GM21786 (cell line): ENCODE results near the gene RNF169.

Source experiments
- ATAC-seq: cut with Tn5 transposase; IDR thresholded peaks from one replicate; pipeline ENCODE4 v1.9.1; 2021; ENCODE audit not compliant: unreplicated experiment

The RNF169 gene

GRCh38 chr11:74768172-74768651 is 19.6 kb downstream of the RNF169 start:
- ATAC-seq, result peak; percentile 66

GRCh38 chr11:74769055-74769707 is 20.5 kb downstream of the RNF169 start:
- no peak for ATAC-seq

- ATAC-seq, result no peak
Observed at GRCh38 chr11:74770456-74770855, 21.8 kb downstream of the RNF169 start.

GRCh38 chr11:74771139-74771538 is 22.5 kb downstream of the RNF169 start:
- ATAC-seq, result no peak

GRCh38 chr11:74773476-74773875 is 24.8 kb downstream of the RNF169 start:
- no peak for ATAC-seq

- ATAC-seq, result no peak
Observed at GRCh38 chr11:74775762-74776161, 27.1 kb downstream of the RNF169 start.

- no peak for ATAC-seq
Observed at GRCh38 chr11:74776546-74776945, 27.9 kb downstream of the RNF169 start.

- ATAC-seq, result no peak
Observed at GRCh38 chr11:74777038-74777437, 28.4 kb downstream of the RNF169 start.

- ATAC-seq, result no peak
Observed at GRCh38 chr11:74777877-74778276, 29.2 kb downstream of the RNF169 start.

- no peak for ATAC-seq
Observed at GRCh38 chr11:74778581-74778980, 29.9 kb downstream of the RNF169 start.

- ATAC-seq, result no peak
Observed at GRCh38 chr11:74780248-74781005, 31.8 kb downstream of the RNF169 start.

GRCh38 chr11:74783241-74783871 is 34.7 kb downstream of the RNF169 start:
- peak; percentile 70 for ATAC-seq

- ATAC-seq, result peak; percentile 49
Observed at GRCh38 chr11:74784234-74784633, 35.6 kb downstream of the RNF169 start.

GRCh38 chr11:74784726-74785125 is 36.1 kb downstream of the RNF169 start:
- ATAC-seq, result no peak

- ATAC-seq, result no peak
Observed at GRCh38 chr11:74786574-74786973, 37.9 kb downstream of the RNF169 start.

GRCh38 chr11:74791333-74792100 is 42.9 kb downstream of the RNF169 start:
- ATAC-seq, result no peak

GRCh38 chr11:74806267-74806666 is 57.6 kb downstream of the RNF169 start:
- ATAC-seq, result no peak

GRCh38 chr11:74809801-74810200 is 61.2 kb downstream of the RNF169 start:
- ATAC-seq, result no peak

GRCh38 chr11:74815966-74816365 is 67.3 kb downstream of the RNF169 start:
- ATAC-seq, result no peak

- ATAC-seq, result no peak
Observed at GRCh38 chr11:74816664-74817063, 68.0 kb downstream of the RNF169 start.

- ATAC-seq, result no peak
Observed at GRCh38 chr11:74818283-74818946, 69.8 kb downstream of the RNF169 start.
